Stimulated activated CD8-positive, alpha-beta memory T cell treated with anti-CD3 and anti-CD28 coated beads, Interleukin-12 subunit alpha, Interleukin-12 subunit beta, amount 100 ng/mL, for 4 hours (primary cell): ENCODE data around the gene C20orf141.
"Not testable (repeated sequence)": the region's sequence is repeated elsewhere in the genome, so short reads cannot be mapped to it uniquely, and the experiment has no call there.

ENCODE experiments used
- DNase-seq: peaks from one replicate; pipeline ENCODE4 v3.0.0-alpha.2; 2020; ENCODE audit warnings: low read depth

Gene C20orf141

GRCh38 chr20:2820896-2821869, 6.4 kb downstream of the C20orf141 start:
- no peak for DNase-seq

DNA sequence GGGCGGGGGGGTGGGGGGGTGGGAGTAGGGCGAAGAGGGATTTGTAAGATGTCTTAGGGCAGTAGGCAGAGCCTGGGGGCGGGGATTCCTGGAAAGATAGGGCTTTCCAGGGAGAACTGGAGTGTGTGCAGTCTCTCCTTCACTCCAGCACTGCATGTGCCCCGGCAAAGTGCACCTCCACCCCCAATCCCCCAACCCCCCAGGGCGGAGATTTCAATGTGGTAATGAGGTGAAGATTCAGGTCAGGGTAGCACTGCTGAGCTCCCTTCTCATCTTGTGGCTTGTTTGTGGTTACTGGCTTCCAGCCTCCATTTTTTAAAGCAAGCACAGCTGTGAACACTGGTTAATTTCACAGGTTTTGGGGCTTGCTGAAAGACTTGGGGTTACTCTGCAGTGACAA, 7.3 kb downstream of the C20orf141 start:
- no peak for DNase-seq

DNA sequence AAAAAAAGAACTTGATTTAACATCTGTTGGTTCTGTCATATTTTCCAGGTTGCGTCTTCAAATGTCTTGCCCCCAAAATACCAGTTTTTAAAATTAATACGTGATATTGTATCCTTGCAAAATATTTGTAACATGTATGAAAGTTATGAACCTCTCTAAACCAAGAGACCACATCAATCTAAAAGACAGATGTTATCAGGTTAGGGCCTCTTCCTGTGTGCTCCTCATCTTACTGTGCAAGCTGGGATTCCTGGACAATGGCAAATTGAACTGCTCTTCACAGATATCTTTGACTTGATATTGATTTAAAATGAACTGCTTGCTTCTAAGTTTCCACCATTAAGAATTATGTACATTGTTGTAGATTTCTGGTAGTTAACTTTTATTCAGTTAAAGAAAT, 11.0 kb downstream of the C20orf141 start:
- no peak for DNase-seq

DNA sequence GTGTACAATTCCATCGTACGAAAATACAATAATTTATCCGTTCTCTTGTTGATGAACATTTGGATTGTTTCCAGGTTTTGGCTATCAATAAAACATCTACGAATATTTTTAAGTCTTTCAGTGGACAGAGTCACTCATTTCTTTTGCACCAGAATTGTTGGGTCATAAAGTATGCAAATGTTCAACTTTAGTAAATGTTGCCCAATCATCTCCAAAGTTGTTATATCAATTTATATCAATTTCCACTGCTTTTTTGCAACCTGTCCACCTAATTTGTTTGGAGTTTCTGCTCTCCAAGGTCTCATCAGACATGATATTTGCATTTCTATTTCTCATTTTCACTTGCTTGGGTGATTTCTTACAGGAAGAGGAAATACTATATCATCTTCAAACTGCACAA, 11.9 kb downstream of the C20orf141 start:
- DNase-seq, result no peak

GRCh38 chr20:2829376-2829775, 14.6 kb downstream of the C20orf141 start:
- no peak for DNase-seq

GRCh38 chr20:2831206-2831605, 16.4 kb downstream of the C20orf141 start:
- not testable (repeated sequence) for DNase-seq

GRCh38 chr20:2833761-2834160, 19.0 kb downstream of the C20orf141 start:
- DNase-seq, result no peak

GRCh38 chr20:2834401-2835110, 19.8 kb downstream of the C20orf141 start:
- no peak for DNase-seq

- DNase-seq, result no peak
These were observed 20.6 kb downstream of the C20orf141 start for GRCh38 chr20:2835331-2835796.

DNA sequence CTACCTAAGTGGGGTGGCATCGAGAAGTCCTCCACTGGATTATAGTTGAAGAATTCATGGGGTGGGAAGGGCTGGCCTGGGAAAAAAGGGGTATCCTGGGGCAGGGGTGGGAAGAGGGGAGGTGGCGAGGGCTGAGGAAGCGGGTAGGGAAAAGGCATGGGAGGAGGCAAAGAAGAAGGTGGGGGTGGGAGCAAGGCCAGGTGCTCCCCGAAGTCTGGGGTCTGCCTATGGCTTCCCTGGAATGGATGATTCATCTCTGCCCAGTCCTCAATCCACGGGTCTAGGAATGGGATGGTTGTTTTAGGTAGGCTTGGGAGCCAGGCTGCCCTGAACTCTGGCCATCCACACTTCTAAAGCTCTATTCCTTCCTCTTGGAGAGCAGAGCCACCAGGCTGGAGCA, 21.2 kb downstream of the C20orf141 start:
- no peak for DNase-seq

GRCh38 chr20:2837221-2837960, 22.6 kb downstream of the C20orf141 start:
- no peak for DNase-seq

- no peak for DNase-seq
These were observed 23.5 kb downstream of the C20orf141 start for GRCh38 chr20:2838170-2838797.

DNA sequence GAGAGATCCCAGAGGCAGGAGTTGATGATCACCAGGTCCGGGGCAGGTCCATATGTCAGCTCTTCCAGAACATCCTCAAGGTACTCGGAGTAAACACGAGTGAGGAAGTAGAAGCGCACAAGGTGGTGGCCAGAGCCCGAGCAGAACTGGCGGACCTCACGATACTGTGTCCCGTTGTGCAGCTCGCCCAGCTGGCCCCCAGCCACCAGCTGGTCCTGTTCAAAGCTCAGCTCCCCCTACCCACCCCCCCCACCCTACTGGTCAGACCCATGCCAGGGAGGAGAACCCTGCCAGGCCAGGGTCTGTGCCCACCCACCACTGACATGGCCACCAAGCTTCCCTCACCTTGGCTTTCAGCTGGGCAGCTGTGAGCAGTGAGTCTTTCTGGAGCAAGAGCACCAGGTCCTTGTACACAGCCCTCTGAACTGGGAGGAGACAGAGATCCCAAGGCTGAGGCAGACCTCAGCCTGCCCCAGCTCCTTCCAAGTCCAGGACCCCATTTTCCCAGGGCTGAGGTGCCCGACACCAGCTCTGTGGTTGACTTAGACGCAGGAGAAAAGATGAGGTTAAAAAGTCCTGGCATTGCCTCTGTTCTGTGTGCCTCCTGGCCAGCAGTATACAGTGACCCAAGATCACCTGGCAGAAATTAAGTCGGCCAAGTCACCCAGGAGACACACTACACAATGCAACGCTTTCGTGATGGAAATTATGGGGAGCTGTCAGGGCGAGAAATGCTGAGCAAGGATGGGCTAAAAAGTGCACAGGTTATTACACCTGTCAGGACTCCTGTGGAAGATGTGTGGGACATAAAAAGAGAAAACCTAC, 24.3 kb downstream of the C20orf141 start:
- DNase-seq, result no peak

DNA sequence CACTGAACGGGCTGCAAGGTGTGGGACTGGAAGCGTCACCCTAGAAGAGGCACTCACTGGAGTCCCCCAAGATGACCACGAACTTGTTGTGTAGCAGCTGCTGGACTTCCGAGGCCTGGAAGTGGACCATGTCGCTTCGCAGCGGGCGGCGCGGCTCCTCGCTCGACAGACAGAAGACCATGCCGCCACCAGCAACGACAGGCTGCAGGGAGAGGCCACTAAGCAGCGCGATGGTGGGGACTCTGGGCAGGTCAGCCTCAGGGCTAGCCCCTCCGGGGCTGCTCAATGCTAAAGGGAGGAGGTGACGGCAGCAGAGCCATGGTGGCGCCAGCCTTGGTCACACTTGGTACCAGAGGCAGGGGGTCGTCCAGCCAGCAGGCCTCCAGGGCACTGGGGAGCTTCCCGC, 24.9 kb downstream of the C20orf141 start:
- no peak for DNase-seq

- peak; percentile 85 for DNase-seq
These were observed 25.6 kb downstream of the C20orf141 start, which contains the start of the genes PCED1A and VPS16 for GRCh38 chr20:2840138-2840966. Gene PCED1A (minus strand): TSS chr20:2840655. CDS start chr20:2839912, 743 bp downstream. Gene VPS16 (plus strand): TSS chr20:2840745. CDS start chr20:2840775, 30 bp downstream.

DNA sequence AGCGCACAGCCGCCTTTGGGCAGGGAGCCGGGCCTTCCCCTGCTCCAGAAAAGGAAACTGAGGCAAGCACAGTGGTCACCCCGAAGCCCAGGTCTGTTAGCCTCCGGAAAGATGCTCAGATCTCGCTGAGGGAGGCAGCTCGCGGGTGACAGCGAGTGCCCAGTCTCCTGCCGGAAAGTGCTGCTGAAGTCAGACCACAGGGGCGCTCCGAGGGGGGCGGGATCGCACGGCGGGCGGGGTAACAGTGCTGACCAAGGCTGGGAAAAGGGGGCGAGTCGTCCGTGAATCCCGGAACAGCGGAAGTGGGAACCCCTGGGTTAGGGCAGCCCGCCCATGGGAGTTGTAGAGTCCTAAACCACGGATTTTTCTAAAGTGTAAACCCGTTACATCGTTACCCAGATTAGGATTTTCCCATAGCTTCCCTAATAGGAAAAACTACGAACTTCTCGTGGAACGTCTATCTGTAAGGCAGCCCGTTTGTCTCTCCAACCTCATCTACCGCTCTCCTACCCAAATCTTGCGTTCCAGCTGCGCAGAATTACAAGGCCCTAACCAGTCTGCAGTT, 26.3 kb downstream of the C20orf141 start:
- no peak for DNase-seq

DNA sequence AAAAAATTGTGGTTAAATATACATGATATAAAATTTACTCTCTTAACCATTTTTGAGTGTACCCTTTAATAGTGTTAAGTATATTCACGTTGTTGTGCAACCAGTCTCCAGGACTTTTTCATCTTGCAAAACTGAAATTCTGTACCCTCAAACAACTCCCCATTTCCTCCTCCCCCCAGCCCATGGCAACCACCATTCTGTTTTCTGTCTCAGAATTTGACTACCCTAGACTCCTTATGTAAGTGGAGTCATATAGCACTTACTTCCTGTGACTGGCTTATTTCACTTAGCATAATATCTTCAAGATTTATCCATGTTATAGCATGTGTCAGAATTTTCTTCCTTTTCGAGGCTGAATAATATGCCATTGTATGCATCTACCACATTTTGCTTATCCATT, 30.8 kb downstream of the C20orf141 start:
- no peak for DNase-seq

- DNase-seq, result no peak
These were observed 31.9 kb downstream of the C20orf141 start for GRCh38 chr20:2846698-2847097.

DNA sequence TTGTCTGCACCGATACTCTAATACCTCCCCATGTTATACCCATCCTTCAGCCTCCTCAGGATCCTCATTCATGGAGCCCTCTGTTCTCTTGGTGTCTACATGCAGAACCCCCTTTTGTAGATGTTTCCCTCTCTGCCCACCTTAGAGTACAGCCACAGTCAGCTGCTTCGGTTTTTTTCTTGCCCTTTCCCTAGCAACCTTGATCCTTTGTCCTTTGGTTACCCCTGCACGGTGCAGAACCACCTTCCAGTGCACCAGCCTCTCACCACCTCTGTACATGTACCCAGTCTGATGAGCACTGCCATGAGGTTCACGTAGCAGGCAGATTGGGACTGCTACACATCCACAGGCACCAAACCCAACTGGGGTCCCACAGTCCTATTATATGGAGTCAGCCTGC, 33.0 kb downstream of the C20orf141 start:
- DNase-seq, result no peak
